Colon (tissue), 2 donors: ENCODE measurements around the gene CDAN1.

ENCODE experiments used
- FAIRE-seq: peaks from 2 replicates; lab custom pipeline; 2012; peaks lifted over from hg19 to GRCh38; lab: Jason Lieb, UNC
- donor health status: control.
- donor health status: control.

The CDAN1 gene

DNA sequence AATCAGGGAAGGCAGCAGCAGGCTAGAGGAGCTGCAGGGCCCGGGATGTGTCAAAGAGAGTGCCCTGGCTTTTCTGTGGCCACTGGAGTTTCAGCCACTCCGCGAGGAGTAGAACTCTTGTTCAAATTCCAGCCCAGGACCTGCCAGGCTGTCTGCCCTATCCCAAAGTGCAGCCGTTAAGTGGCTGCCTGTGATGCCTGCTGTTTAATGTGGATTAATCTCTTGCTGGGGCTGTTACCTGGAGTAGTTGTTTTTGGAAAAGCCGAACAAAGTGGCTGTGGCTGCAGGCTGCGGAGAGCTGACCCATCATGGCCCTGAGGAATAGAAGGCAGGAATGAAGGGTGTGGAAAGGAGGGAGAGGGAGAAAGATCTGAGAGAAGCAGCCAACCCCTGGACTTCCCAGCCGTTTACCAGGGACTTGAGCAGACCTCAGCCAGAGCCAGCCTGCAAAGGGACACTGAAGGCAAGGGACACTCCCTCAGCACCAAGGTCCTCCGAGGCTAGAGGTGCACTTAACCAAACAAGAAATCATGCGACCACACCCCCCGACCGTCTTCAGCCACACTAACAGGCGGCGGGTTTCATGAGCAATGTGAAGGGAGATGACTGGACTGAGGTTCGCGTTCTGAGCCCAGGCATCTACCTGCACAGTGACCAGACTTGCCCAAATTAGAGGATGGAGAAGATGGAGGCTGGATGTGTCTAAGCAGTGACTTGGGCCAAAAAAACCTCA is 4.7 kb downstream of the CDAN1 start:
- no peak for FAIRE-seq

DNA sequence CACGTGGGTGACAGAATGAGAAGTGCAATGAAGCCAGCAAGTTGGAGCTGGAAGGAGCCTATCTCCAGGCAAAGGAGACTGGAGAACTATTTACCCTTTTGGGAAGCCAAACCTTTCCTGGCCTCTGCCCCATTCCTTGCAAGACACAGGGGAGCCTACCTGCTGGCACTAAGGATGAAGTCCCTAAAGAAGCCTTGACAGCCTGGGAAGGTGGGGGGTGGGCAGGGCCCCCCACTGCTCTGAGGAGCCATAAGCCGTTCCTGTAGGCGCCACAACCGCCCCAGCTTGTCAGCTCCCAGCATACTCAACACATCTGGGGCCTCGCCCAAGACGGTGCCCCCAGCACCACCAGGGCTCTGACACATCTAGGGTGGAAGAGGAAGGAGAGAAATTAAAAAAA is 5.5 kb downstream of the CDAN1 start:
- no peak for FAIRE-seq

DNA sequence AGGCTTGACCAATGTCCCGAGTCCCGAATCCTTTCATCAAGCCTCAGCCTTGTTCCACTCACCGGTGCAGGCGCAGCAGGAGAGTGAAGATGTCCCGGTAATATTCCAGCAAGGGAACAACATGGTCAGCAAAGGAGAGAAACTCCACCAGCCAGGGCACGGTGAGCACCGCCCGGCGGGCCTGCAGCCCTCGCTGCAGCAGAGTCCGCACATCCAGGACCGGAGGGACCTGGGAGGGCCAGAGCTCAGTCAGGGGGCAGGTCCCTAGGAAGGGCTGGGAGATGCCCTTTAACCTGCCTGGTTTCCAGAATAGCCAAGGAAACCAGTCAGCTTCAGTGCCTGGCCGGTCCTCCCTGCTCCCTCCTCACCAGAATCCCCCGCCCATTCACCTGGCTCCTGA is 6.4 kb downstream of the CDAN1 start:
- FAIRE-seq = no peak

DNA sequence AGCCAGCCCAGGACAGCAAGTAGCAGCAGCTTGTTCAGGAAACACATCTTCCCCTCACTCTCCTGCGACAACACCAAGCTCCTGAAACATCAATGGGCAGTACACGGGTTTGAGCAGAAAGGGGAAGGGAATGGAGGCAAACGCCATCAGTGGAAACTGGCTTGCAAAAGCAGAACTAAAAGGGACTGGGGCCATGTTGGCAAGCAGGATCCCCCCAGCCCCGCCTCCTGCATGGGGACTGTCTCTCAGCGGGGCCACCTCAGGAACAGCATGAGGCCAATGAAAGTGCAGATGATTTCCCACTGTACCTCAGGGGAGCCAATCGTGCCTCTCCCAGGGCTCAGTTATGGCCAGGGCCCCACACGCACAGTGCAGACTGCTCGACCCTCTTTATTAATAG is 6.8 kb downstream of the CDAN1 start:
- FAIRE-seq = no peak

DNA sequence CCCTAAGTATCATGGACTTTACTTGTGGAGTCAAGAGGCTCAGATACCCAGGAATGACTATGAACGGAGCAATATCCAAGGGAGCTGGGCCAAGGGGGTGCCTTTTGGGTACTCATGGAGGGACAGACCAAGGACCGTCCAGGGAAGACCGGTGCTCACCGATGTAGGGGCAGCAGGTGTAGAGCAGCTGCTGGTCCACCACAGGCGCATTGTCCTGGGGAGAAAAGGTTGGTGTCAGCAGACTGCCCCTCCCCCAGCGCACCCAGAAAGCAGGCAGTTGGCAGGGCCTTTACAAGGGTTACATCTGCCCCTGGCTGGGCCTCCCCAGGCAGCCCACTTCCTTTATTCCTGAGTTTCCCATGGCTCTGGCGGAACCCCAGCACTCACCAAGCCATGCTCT is 7.5 kb downstream of the CDAN1 start:
- no peak for FAIRE-seq

DNA sequence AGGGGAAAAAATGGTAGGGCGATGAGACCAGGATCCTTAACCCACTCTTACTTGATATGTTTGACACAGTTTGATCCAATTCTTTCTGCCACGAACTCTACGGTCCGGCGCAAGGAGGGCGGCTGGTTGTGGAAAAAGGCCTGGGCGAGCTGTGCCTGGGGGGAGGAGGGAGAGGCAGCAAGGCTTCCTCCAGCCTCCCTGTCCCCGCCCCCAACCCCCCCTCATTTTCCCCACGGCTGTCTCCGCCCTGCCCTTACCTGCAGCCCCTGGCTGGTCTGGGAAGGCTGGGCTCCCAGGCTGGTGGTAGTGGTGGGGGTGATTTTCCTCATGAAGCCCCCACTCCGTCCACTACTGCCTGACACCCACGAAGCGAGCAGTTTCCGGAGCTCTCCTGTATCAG is 8.0 kb downstream of the CDAN1 start:
- FAIRE-seq = no peak

DNA sequence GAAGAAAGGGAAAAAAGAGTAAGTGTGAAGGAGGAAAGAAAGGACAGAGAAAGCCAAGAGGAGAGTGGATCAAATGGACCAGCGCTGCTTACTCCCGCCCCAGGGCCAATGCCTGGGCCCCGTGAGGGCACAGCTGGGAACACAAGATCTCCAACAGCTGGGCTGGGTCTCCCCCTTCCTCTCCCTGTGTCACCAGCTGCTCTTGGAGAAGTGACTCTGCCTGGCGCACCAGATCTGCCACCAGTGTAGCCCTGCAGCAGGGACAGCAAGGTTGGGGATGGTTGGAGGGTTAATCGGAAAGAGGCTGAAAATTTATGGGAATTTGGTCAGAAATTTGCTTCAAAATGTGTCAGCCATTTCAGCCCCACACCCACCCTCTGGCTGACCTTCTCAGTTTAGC is 8.4 kb downstream of the CDAN1 start:
- no peak for FAIRE-seq

DNA sequence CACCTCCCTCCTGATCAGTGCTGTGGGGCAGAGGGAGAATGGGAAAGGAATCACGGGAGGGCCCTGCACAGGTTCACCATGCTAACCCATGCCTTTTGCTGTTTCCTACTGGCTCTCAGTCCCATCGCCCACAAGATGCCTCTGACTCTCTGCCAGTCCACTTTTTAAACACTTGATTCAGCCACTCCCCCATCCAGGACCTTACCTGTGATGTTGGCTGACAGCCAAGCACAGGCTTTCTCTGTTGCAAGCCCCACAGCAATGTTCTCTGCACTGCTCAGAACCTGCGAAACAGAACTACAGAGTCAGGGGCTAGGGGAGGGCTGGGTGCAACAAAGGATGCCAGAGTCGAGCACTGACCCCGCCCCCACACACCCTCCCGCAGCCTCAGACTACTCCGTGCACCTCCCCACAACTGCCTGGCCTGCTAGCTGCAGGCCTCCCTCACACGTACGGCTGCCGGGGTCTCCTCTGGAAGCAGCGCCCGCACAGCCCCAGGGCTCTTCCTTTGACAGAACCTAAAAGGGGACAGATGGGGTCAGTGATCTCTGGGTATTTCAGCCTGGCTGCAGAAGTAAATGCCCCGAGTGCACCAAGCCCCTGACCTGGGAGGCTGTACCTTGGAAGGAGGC is 9.1 kb downstream of the CDAN1 start:
- FAIRE-seq = no peak

DNA sequence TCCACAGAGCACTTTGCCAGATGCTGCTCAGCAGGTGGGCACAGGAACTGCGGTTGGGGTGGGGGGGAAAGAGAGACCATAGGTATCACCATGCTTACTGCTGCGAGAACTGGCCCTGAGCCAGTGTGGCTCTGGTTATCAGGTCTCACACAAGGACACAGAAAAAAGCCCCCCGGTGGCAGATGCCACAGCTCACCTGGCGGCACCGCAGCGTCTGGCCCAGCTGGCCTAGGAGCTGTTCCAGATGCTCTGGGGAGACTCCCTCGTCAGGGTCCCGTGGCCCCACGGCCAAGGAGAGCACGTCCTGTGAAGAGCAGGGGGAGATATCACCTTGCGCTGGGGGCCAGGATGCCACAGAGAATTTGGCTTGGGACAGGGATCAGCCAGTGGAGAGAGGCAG is 10.8 kb downstream of the CDAN1 start:
- no peak for FAIRE-seq

DNA sequence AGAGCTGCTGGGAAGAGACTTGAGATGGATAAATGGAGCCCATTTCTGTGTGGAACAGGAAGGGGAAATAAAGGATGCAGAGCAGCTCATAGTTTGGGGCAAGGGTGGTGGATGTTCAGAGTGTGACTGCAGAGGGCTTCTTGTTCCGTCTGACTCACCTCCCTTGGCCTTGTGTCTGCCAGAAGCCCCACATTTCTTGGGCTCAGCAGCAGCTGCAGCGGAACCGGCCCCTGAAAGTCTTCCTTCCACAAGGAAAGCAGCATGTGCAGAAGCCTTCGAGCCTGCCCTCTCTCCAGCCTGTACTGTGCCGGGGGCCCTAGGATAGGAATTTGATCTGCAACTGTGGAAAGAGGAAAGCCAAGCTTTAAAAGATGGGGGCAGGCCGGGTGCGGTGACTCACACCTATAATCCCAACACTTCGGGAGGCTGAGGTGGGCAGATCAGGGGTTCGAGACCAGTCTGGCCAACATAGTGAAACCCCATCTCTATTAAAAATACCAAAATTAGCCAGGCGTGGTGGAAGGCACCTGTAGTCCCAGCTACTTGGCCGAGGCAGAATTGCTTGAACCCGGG is 11.5 kb downstream of the CDAN1 start:
- no peak for FAIRE-seq

DNA sequence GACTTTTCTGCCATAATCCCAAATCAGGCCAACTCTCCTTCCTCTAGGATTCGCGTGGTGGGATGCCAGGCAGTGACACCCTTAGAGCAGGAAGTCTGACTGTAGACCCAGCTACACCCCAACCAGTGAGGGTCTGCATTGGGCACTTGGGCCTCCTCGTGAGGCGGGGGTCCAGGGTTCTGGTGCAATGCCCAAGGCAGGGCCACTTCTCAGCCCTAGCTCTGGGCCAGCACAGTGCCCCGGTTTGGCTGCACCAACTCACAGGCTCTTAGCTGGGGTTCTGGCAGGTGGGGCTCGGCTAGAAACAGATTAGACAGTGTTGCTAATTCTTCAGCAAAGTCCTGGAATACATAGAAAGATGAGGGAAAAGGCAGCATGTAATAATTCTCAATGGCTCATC is 12.7 kb downstream of the CDAN1 start:
- no peak for FAIRE-seq

DNA sequence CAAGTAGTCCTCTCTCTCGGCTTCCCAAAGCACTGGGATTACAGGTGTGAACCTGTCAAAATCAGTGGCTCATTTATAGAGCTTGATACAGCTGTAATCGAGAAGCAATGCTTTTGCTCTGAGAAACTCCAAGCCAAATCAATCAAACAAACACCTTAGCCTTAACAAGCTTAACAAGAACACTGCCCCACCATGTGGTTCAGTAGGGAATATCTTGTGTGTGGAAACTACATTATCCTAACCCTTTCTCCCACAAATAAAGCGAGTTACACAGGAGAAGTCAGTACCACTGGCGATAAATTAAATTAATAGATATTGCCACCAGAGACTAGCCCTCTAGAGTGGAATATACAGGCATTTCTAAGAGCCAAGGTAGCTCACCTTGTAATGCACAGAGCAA is 13.9 kb downstream of the CDAN1 start:
- no peak for FAIRE-seq

DNA sequence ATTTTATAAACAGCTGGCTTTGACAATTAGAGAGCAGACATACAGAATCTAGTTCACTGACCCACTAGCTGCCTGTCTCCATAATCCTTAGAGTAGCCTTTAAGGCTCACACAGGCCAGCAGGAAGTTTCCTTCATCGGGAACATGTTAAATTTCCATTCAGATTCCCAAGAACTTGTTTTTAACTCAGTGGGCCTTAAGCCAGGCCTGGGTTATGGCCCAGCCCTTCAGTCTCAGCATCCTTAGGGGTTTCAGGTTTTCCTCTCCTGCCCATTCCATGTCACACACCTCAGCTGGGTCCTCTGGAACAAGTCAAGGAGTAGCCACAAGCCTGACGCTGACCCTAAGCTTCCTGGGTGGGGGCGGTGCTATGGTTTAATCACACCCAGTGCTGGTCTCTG is 15.0 kb downstream of the CDAN1 start:
- no peak for FAIRE-seq

DNA sequence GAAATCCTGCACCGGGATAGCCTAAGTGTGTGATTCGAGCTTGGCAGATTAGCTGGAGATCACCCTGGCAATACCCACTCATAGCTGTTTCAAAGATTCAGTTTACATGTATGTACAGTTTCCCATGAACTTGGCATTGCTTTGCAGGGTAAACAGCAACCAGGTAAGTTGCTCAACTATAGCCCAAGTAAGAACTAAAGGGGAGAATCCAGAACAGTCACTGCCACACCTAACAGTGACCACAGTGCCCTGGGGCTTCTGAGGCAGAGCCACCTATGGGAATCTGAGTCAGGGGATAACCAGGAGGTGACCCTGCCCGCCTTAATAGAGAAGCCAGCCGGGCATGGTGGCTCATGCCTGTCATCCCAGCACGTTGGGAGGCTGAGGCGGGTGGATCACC is 15.9 kb downstream of the CDAN1 start:
- no peak for FAIRE-seq

DNA sequence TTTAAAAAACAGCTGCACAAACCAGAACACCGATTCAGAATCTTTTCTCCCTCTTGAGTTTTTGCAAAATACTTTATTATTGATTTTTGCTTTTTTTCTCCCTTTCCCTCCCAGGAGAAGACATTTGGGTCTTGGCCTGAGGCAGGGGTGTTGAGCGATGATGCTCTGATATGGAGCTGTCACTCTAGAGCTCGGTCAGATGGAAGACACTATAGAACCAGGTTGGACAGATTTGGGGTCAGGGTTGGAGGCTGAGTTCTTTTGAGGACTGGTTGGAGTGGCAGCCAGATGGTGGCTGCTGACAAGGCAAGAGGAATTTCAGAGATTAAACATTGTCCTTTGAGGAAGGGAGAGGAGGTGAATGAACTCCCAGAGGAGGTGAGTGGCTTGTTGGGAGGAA is 16.9 kb downstream of the CDAN1 start:
- no peak for FAIRE-seq

DNA sequence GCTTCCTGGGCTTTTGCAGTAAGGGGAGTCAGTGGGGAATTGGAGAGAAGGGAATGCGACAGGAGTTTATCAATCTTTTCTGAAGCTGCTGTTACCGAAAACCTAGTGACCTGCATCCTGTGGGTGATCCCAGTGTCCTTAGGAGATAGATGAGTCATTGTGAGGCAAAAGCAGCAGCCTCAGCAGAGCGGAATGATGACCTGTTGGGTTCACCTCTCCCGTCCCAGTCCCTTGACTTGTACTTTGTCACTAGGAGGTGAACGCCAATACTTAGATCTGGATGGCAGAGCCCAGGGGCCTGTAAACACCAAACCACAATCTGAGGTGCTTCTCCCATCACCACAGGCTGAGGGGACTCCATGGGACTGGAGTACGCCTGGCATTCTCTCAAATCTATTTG is 17.9 kb downstream of the CDAN1 start:
- FAIRE-seq = no peak

DNA sequence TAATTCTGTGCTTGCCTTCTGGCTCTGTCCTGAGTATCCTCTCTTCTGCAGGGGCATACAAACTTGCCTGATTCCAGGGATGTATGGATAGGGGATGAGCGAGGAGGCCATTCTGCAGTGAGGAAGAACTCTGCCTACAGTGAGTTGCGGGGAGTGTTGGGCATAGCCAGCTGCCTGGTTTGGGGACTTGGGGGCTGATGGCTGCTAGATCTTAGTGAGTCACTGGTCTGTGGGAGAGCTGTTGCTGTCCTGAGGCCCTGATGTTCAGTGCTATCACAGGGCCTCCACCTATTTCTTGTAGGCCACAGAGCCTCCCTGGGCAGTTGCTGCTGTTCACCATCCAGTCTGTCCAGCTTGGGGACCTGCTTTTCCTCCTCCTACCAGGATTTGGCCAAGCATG is 20.3 kb downstream of the CDAN1 start:
- no peak for FAIRE-seq

DNA sequence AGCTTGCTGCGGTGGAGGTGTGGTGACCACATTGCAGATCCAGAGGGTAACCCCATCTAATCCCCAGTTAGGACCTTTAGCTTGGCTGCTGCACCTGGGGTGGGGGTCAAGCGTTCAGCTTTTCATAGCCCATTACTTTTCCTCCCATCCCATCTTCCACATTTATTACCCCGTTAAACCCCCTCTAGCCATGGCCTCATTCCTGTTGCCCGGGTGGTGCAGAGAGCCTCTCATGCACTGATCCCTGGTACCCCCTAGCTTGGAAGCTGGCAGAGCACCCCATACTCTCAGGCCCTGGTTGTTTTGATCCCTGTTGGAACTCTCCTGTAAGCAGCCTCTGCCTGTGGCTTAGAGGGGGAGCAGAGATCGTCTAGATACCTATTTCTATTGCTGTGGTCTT is 20.8 kb downstream of the CDAN1 start:
- FAIRE-seq = no peak

DNA sequence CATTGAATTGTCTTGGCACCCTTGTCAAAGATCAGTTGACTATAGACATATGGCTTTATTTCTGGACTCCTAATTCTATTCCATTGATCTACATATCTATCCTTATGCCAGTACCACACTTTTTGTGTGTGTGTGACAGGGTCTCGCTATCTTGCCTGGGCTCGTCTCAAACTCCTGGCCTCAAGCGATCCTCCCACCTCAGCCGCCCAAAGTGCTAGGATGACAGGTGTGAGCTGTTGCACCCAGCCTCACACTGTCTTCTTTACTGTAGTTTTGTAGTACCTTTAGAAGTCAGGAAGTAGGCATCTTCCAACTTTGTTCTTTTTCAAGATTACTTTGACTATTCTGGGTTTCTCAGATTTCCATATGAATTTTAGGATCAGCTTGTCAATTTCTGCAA is 24.3 kb downstream of the CDAN1 start:
- FAIRE-seq = no peak

DNA sequence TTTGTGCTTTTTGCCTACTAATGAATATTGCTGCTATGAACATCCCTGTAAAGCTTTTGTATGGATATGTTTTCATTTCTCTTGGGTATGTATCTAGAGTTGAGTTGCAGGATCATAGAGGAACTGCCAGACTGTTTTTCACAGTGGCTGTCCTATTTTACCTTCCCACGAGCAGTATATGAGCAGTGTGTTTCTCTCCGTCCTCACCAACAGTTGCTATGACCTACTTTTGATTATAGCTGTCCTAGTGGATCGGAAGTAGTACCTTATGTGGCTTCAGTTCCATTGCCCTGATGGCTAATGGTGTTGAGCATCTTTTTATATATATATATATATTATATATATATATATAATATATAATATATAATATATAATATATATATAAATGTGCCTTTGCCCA is 25.2 kb downstream of the CDAN1 start:
- FAIRE-seq = peak; percentile 21

DNA sequence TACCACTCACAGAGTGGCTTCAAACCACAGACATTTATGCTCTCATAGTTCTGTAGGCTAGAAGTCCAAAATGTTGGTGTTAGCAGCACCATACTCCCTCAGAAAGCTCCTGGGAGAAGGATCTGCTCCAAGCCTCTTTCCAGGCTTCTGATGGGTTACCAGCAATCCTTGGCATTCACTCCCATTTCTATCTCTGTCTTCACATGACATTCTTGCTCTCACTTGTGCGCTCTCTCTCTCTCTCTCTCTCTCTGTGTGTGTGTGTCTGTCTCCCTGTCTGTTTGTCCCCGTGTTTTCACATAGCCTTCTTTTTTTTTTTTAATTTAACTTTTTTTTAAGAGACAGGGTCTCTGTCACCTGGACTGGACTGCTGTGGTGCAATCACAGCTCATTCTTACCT is 26.3 kb downstream of the CDAN1 start:
- no peak for FAIRE-seq

DNA sequence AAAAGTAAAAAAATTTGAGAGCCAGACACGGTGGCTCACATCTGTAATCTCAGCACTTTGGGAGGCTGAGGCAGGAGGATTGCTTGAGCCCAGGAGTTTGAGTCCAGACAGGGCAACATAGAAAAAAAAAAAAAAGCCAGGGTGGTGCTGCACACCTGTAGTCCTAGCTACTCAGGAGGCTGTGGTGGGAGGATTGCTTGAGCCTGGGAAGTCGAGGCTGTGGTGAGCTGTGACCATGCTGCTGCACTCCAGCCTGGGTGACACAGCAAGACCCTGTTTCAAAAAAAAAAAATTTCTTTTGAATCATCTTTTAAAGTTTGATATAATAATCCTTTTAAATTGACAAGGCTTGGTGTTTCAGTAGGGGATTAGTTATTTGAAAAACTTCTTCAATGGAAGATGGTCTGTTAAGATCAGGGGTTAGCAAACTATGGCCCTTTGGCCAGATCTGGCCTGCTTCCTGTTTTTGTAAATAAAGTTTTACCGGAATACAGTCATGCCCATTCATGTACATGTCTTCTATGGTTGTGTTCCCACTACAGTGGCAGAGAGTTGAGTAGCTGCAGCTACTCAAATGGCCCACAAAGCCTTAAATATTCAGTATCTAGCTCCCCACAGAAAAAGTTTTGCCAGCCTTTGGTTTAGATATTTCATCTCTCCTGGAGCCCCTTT is 28.9 kb downstream of the CDAN1 start:
- FAIRE-seq = no peak

DNA sequence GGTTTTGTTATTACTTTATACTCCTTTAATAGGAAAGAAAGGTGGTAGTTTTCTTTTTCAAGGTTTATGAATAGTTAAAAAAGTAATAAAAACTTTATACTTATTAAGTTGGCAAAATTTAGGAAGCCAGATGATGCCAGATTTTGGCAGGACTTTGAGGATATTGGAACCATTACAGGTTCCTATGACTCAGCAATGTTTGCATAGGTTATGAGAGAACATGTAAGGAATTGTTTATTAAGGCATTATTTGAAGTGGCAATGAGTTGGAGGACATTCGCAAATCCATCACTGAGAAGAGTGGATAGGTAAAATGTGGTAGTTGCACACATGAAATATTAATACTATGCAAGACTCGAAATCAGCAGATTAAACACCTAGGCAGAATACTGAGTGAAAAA is 29.9 kb downstream of the CDAN1 start:
- FAIRE-seq = no peak
